Pons (tissue), 1 donor: ENCODE data around the gene LCE6A.

Source experiments
- DNase-seq: peaks from one replicate; pipeline ENCODE4 v3.0.0-alpha.2; 2016; ENCODE audit warnings: low spot score

Gene LCE6A, protein sequence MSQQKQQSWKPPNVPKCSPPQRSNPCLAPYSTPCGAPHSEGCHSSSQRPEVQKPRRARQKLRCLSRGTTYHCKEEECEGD

GRCh38 chr1:152842556-152842955, at the start of gene LCE6A:
LCE6A (plus strand) TSS chr1:152842856; CDS start chr1:152843521, 665 bp downstream.
- no peak for DNase-seq

GRCh38 chr1:152795686-152796085, 47.0 kb upstream of the LCE6A start:
- DNase-seq = peak; percentile 9

- DNase-seq = no peak
Observed at GRCh38 chr1:152796421-152796820, 46.2 kb upstream of the LCE6A start, which contains the start of gene LCE1D. LCE1D (plus strand) TSS chr1:152796721; CDS start chr1:152797795, 1,074 bp downstream.

GRCh38 chr1:152801333-152801732, 41.3 kb upstream of the LCE6A start:
- no peak for DNase-seq

DNA sequence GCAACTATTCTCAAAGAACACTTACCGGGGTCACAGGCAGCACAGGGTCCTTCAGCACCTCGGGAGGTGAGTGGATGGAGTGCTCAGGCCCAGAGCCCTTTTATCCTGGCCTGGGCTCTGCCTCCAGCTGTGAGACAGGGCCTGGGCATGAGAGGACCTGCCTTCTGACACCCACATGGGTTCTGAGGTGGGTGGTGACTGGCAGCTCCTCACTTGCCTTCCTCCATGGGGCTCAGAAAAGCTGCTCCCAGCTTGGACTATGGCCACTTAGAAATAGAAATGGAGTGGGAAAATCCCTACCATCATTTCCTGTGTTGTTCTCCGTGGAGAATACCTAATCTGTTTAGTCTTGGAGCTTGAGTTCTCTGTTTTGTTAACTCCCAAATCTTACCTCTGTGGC, 36.1 kb upstream of the LCE6A start, which contains the start of gene LCE1C:
Gene LCE1C, minus strand, starts transcription at position 76 of the 400 bp plus-strand sequence. CDS start 1,173 bp downstream, outside the sequence.
- no peak for DNase-seq

DNA sequence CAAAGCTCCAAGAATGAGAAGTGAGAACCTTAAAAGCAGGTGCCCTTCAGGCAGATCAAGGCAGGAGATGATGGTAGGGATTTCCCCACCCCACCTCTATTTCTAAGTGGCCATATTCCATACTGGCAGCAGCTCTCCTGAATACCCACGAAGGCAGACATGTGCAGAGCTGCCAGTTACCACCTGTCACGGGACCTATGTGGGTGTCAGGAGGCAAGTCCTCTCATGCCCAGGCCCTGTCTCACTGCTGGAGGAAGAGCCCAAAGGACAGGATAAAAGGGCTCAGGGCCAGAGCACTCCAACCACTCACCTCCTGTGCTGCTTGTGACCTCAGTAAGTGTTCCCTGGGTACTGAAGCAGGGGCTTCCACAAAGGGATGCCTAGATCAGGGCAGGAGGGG, 31.6 kb upstream of the LCE6A start:
- DNase-seq = no peak

DNA sequence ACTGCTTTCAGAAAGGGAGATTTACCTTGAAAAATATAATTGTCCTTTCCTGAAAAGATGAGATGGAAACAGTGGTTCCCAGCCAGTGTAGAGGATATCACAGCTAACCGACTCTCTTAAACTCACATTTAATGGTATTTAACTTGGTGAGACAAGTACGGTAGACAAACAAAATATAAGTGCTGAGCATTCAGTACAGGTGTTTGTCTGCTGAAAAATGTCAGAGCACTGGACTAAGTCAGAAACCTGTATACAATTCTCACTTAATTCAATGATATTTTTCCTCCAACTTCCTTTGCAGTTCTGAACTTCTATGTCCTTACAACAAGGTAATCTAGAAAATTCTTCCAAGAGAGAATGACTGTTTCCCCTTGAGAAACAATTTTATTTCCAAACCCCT, 31.0 kb upstream of the LCE6A start, which contains the start of gene LCE1B:
Gene LCE1B, plus strand, starts transcription at position 301 of the 400 bp plus-strand sequence. CDS start 476 bp downstream, outside the sequence.
- no peak for DNase-seq

GRCh38 chr1:152817309-152817708, 25.3 kb upstream of the LCE6A start:
- no peak for DNase-seq

DNA sequence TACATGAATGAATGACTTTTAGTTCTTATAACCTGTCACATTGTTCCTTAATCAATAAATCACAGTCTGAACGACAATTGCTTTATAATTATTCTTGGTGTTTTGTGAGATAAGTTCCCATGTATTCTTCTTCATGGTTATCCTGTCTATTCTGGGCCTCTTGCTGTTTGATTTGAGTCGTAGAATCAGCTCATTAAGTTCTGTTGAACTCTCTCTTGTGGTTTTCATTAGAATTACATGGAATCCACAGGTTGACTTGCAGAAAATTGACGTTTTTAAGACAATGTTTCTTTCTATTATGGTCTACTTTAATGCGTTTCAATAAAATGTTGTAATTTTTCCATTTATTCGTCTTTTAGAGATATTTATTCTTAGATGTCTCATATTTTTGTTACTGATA, 19.4 kb upstream of the LCE6A start:
- no peak for DNase-seq

- no peak for DNase-seq
Observed at GRCh38 chr1:152824964-152825363, 17.7 kb upstream of the LCE6A start.

DNA sequence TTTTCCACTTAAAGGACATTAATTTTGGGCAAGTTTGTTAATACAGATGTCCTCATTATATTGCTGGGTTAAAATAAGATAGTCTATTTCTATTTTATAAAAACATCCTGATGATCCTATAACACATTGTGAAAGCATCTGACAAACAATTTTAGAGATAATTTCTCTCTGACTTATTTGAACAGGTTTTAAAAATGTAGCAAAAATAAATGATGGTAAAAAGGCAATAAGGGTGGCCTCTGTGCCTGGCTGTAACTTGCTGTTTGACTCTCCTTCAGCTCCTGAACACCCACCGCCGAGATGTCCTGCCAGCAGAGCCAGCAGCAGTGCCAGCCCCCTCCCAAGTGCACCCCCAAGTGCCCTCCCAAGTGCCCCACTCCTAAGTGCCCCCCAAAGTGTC, 15.5 kb upstream of the LCE6A start, which contains the start of gene LCE1A:
Gene LCE1A, plus strand, starts transcription at position 301 of the 400 bp plus-strand sequence. Its CDS starts 0 bp downstream, at position 301.
- no peak for DNase-seq

DNA sequence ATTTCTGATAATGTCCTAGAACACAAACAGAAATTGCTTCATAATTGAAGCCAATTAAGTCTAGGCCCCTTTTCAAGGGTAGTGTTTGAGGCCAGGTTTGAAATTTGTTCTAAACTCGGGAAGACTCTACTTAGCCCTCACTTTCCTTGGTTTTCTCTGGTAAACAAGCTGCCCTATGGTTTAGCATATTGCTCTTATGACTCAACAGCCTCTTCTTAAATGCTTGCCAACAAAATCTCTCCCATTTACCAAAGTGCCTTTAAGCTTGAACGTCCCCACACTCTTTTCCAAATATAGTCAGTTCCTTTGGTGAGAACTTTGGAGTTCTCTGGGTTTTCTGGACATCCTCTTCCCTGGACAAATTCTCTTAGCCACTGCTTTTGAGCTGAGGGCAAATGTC, 5.8 kb upstream of the LCE6A start:
- no peak for DNase-seq

- no peak for DNase-seq
Observed at GRCh38 chr1:152855661-152856060, 13.0 kb downstream of the LCE6A start.

DNA sequence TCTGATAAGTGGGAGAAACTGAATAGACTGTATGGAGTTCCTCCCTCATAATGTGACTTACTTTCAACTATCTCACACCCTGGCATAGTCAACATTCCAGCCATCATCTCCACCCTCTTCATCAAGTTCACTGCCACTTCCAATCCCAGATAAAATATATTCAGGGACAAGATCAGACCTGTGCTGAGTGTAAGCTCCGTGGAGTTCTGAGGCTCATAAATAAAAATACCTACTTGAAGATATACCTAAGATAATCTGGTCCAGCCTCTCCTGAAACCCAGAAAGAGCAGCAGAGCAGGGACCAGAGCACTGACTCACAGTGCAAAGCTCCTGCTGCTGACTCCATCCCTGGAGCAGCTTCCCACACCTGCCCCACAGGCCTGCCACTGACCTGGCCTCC, 15.4 kb downstream of the LCE6A start:
- no peak for DNase-seq

GRCh38 chr1:152859696-152860095, 17.0 kb downstream of the LCE6A start, which contains the start of gene LCE7A:
LCE7A (plus strand) TSS chr1:152859996; CDS start chr1:152860698, 702 bp downstream.
- no peak for DNase-seq

DNA sequence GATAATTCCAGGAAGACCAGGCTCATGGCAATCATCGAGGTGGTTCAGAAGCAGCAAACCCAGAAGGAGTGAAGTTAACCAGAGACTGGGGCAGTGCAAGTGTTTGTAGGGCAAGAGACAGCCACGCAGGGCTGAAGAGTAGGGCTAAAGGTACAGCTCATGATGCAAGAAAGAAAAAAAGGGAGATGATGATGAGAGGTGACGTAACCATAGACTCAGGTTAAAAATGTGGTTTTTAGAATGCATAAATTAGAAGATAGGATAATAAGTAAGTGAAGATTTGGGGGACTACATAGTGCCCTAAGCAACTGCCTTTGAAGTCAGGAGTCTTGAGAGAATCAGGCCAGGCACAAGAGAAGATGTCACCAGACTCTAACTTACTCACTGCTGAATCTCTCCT, 17.5 kb downstream of the LCE6A start:
- no peak for DNase-seq

DNA sequence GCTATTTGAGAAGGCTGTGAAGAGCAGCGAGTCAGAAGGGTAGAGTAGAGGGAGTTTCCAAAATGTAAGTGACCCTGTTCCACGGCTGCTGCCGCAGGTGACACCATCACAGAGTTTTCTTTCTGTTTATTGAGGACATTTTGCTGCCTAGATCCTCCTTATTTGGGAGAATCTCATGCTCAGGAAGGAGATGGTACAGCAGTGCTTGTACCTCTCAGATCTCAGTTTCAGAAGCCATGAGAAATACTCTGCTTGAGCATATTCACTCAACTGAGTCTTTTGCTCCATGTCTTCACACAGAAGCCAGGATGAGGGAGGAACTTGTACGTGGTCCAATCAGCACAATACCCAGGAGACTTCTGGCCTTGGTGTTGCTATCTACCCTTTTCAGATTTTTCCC, 18.7 kb downstream of the LCE6A start:
- no peak for DNase-seq

DNA sequence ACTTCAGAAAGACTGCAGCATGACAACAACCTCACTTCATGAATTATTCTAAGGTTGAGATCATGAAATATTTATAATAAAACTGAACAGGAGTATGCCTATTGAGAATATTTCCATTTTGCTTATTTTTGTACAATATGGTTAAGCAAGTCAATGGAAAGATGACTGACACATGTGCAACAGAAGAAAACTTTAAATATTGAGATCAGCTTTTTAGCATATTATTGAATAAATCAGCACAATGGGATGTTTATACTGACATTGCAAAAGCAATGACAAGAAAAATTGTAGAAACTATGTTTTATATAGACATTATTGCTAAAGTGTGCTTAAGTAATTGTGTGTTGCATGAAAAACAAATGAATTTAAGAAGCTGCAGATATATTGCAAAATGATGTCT, 21.8 kb downstream of the LCE6A start:
- no peak for DNase-seq

DNA sequence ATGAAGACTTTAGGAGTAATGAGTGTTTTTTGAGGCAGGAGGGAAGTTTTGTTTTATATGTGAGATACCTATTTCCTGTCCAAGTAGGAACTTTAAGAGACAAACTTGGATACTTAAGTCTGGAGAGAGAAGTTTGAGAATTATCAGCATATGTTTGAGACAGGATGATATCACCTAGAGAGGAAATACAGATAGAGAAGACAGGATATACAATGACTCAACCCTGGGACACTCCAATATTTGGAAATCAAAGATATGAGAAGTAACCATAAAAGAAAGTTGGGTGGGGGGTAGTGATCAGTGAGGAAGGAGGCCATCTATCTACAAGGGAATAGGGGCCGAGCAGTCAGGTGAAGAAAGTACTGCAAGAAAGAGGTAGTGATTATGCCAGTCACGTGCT, 23.7 kb downstream of the LCE6A start:
- no peak for DNase-seq

DNA sequence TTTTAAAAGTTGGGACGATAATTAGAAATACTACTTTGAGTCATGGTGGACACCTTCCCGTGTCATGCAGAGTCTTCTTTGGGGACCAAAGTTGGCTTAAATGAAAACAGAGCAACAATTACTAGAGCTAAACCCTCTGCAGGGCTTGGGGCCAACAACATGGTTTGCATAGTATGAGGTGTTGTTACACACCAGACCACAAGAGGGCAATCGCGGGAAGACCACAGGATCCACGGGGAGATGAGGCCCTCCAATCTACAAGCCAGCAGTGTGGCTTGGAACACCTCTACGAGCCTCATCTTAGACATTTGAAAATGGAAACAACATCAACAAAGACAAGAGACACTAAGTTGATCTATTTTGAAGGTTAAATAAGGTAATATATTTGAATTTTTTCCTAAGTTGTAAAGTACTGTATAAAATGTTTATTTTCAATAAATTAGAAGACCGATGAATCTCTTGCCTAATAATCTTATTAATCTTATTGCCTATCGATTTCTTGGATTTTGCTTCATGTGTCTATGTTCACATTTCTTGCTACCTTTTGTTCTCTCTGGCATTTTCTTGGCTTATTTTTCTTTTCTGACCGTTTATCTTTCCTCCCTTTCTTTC, 27.3 kb downstream of the LCE6A start:
- peak; percentile 73 for DNase-seq

DNA sequence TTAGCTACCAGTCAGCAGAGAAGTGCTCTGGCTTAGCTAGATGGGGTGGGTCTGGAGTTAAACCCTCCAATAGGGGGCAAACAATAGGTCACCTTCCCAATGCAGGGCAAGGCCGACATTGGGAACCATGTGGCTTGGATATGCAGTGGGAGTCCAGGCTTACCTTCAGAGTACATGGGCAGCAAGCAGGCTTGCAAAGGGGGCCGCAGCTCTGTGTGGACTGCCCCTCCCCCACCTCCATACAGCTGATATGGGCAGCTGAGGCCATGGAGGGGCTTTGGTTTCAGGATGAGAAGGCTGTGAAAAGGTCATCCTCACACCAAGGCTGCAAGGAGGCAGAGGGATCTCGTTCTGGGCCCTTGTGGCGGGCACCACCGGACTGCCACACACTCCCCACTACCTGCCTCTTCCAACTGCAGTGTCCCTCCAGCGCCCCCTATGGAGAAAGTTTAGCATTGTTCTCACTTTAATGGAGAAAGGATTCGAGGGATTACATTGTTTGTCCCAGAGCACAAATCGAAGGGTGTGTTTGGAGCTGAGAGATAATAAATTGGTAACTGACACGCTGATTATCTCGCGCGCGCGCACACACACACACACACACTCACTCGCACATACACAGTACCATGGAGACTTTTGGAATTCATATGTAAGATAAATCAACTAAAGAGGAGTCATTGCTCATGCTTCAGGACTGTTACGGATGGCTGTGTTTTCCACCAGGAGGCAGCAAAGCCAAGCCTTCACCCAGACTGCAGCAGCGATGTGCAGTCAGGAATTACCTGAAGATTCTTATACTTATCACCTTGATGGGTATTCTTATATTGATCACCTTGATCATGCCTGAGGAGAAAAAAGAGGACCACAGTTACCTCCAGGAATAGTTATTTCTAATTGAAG, 28.4 kb downstream of the LCE6A start:
- peak; percentile 3 for DNase-seq

- DNase-seq = no peak
Observed at GRCh38 chr1:152871731-152872126, 29.1 kb downstream of the LCE6A start.

- no peak for DNase-seq
Observed at GRCh38 chr1:152873495-152873894, 30.8 kb downstream of the LCE6A start.
